Chondrocyte (in vitro differentiated cells): ENCODE measurements around the gene ABCC3. TPM values are rescaled to one million over a fixed set of nuclear protein-coding genes. Genes with fewer than 3 reads are reported as not detected.

Source experiments
- DNase-seq: peaks from one replicate; pipeline ENCODE4 v3.0.0; 2021; ENCODE audit warnings: mixed read lengths, low spot score
- H3K27ac Mint-ChIP-seq: one replicate; pipeline ENCODE4 v1.8.0; 2021; ENCODE audit warnings: mild to moderate bottlenecking, moderate library complexity, mixed read lengths; ENCODE audit not compliant: unreplicated experiment
- H3K27me3 Mint-ChIP-seq: 2 replicates; pipeline ENCODE4 v1.8.0; 2021; ENCODE audit warnings: low read depth, mixed read lengths
- H3K36me3 Mint-ChIP-seq: 2 replicates; pipeline ENCODE4 v1.8.0; 2021; ENCODE audit warnings: low read depth, mixed read lengths
- H3K4me1 Mint-ChIP-seq: 2 replicates; pipeline ENCODE4 v1.8.0; 2021; ENCODE audit warnings: low read depth, mild to moderate bottlenecking, mixed read lengths
- H3K4me3 Mint-ChIP-seq: one replicate; pipeline ENCODE4 v1.8.0; 2021; ENCODE audit warnings: mild to moderate bottlenecking, moderate library complexity, mixed read lengths; ENCODE audit not compliant: unreplicated experiment
- H3K9me3 Mint-ChIP-seq: 2 replicates; pipeline ENCODE4 v1.8.0; 2021; ENCODE audit warnings: low read depth, mixed read lengths
- CTCF ChIP-seq: fragments of 200-600 bp; sonication (generic); IDR thresholded peaks from 2 replicates; pipeline ENCODE4 v1.5.0; 2021; ENCODE audit warnings: antibody characterized with exemption, mild to moderate bottlenecking, moderate library complexity
- total RNA-seq: library from RNA; stranded (reverse); gene quantifications from 3 replicates; pipeline ENCODE4 v1.2.1, GENCODE V29; 2021

Gene ABCC3
- total RNA-seq, 1 donor from 2014 or later = 2.8 TPM

DNA sequence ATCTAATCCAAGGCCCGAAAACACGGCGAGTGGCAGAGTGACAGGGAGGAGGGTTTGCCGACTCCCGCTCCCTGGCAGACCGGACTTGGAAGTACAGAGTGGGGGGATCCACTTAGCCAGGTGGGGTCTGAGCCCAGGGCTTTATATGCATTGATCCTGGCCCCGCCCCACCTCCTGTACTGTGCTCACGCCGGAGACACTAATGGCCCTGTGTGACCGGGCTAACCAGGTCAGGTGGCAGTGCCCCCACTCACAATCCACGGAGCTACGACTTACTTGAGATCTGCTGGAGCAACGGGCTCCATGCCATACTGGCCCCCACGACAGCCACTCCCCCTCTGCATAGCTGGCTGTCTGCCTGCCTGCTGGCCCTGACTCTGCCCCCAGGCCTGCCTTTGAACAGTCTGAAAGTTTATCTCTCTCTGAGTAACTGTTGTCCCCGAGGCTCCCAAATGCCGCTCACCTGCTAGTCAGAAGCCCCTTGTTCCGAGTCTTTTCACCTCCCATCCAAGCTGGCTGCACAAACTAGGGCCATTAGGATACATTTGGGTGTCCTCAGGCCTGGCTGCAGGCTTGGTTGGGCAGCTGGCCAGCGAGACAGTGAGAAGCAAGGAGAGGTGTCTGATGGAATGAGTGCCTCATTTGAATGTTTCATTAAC lies 46.2 kb upstream of the ABCC3 start:
- Mint-ChIP-seq H3K27me3 (peaks cover 16% of the 10 kb centered on the region), H3K27ac (peak overlapping the region; percentile 85), H3K9me3 (no peaks in the 10 kb centered on the region), H3K36me3 (no peaks in the 10 kb centered on the region), H3K4me1 (peaks cover 16% of the 10 kb centered on the region), H3K4me3 (no peak overlapping the region)
- no peak for TF ChIP-seq CTCF
- no peak for DNase-seq

- Mint-ChIP-seq H3K27me3 (peaks cover 11% of the 10 kb centered on the region), H3K27ac (peak overlapping the region; percentile 85), H3K36me3 (no peaks in the 10 kb centered on the region), H3K4me1 (peaks cover 16% of the 10 kb centered on the region), H3K4me3 (no peak overlapping the region), H3K9me3 (no peaks in the 10 kb centered on the region)
- no peak for DNase-seq
- no peak for TF ChIP-seq CTCF
These were observed 45.5 kb upstream of the ABCC3 start for GRCh38 chr17:50589095-50589705.

- no peak for TF ChIP-seq CTCF
- H3K4me1 Mint-ChIP-seq = peaks cover 16% of the 10 kb centered on the region
- H3K27me3 Mint-ChIP-seq = peaks cover 7% of the 10 kb centered on the region
- H3K9me3 Mint-ChIP-seq = no peaks in the 10 kb centered on the region
- H3K4me3 Mint-ChIP-seq = no peak overlapping the region
- DNase-seq = no peak
- no peaks in the 10 kb centered on the region for H3K36me3 Mint-ChIP-seq
- no peak overlapping the region for H3K27ac Mint-ChIP-seq
These were observed 43.5 kb upstream of the ABCC3 start for GRCh38 chr17:50590946-50591737.

DNA sequence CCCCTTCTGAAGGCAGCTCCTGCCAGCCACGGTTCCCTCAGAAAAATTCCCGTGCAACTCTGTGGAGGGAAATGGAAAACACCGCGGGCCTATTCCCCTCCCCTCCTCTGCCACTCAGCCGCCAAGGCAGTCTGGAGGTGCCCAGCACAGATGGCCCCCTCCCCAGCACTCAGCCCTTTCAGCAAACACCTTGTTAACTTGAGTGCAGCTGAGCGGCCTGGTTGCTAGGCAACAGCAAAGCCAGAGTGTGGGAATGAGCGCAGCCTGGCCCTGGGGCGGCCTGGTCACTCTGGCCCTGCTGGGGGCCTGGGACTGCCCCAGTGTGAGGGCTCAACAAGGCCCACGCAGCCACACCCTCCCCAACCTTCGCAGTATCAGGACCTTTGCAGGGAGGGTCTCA lies 41.4 kb upstream of the ABCC3 start:
- no peak overlapping the region for H3K4me3 Mint-ChIP-seq
- peaks cover 4% of the 10 kb centered on the region for H3K27me3 Mint-ChIP-seq
- no peaks in the 10 kb centered on the region for H3K9me3 Mint-ChIP-seq
- no peak for TF ChIP-seq CTCF
- no peak overlapping the region for H3K27ac Mint-ChIP-seq
- no peaks in the 10 kb centered on the region for H3K36me3 Mint-ChIP-seq
- H3K4me1 Mint-ChIP-seq = peaks cover 16% of the 10 kb centered on the region
- no peak for DNase-seq

- Mint-ChIP-seq H3K4me3 (no peak overlapping the region), H3K27me3 (peaks cover 4% of the 10 kb centered on the region), H3K9me3 (no peaks in the 10 kb centered on the region), H3K4me1 (peaks cover 7% of the 10 kb centered on the region), H3K36me3 (no peaks in the 10 kb centered on the region), H3K27ac (no peak overlapping the region)
- no peak for TF ChIP-seq CTCF
- no peak for DNase-seq
These were observed 40.4 kb upstream of the ABCC3 start for GRCh38 chr17:50594128-50594823.
